Testis (tissue), 3 donors: ENCODE measurements around the gene MGAT5. TPM values are rescaled to one million over a fixed set of nuclear protein-coding genes. Genes with fewer than 3 reads are reported as not detected.

Source experiments
- DNase-seq: peaks from one replicate; pipeline ENCODE4 v3.0.0-alpha.2; 2019
- H3K27ac ChIP-seq, 2 donors: fragments of 200-600 bp; sonication (generic); one replicate each; pipeline ENCODE4 v1.5.1; 2019
- H3K27me3 ChIP-seq: fragments of 200-600 bp; sonication (generic); one replicate; pipeline ENCODE4 v1.5.1; 2019
- H3K36me3 ChIP-seq: fragments of 200-600 bp; sonication (generic); one replicate; pipeline ENCODE4 v1.5.1; 2017; ENCODE audit warnings: low read depth; ENCODE audit errors: missing control alignments
- H3K4me1 ChIP-seq: fragments of 200-600 bp; sonication (generic); one replicate; pipeline ENCODE4 v1.5.1; 2019
- H3K4me3 ChIP-seq, 2 donors: fragments of 200-600 bp; sonication (generic); one replicate each; pipeline ENCODE4 v1.5.1; 2017 to 2019
- H3K9me3 ChIP-seq: fragments of 200-600 bp; sonication (generic); one replicate; pipeline ENCODE4 v1.5.1; 2017
- CTCF ChIP-seq, 3 experiments: fragments of 450-650 bp in 2 of 3; fragments of 200-600 bp in 1 of 3; sonication (generic) in 1 of 3; IDR thresholded peaks; one replicate each; pipeline ENCODE4 v1.5.1; 2016 to 2019; ENCODE audit warnings: antibody characterized with exemption in 3 of 3, mild to moderate bottlenecking in 2 of 3, moderate library complexity in 1 of 3
- POLR2A ChIP-seq: fragments of 450-650 bp; IDR thresholded peaks from one replicate; pipeline ENCODE4 v1.6.1; 2017; ENCODE audit warnings: antibody characterized with exemption, mild to moderate bottlenecking, moderate library complexity
- WGBS, 2 donors: methylation state at CpG; one replicate each; pipeline ENCODE4 v1.1.5; 2018; 5-methylcytosine and 5-hydroxymethylcytosine counted together
- intact Hi-C: fragments of 100-400 bp; cut with DNase I; formaldehyde crosslinking; loops from one replicate; pipeline ENCODE4 v1.15.1; 2023; ENCODE audit warnings: low total_unique reads
- polyA plus RNA-seq: library from polyadenylated mRNA; stranded (reverse); fragments of 350-450 nt; fragmentation: Illumina TruSeq; extraction: RNeasy Lipid Tissue Mini Kit (QIAGEN cat#74804); gene quantifications from one replicate; pipeline ENCODE4 v1.2.3, GENCODE V29; 2014; ENCODE audit warnings: low read depth, low replicate concordance; ENCODE audit not compliant: insufficient read depth
- total RNA-seq, 2 donors: library from RNA; depleted of rRNA; stranded (reverse); fragments of >200 nt; gene quantifications; one replicate each; pipeline ENCODE4 v1.2.3, GENCODE V29; 2016

MGAT5 gene
- total and polyA plus RNA-seq, 3 donors from 2014 or later: 31.6 to 73.8 (median 64.5) TPM

DNA sequence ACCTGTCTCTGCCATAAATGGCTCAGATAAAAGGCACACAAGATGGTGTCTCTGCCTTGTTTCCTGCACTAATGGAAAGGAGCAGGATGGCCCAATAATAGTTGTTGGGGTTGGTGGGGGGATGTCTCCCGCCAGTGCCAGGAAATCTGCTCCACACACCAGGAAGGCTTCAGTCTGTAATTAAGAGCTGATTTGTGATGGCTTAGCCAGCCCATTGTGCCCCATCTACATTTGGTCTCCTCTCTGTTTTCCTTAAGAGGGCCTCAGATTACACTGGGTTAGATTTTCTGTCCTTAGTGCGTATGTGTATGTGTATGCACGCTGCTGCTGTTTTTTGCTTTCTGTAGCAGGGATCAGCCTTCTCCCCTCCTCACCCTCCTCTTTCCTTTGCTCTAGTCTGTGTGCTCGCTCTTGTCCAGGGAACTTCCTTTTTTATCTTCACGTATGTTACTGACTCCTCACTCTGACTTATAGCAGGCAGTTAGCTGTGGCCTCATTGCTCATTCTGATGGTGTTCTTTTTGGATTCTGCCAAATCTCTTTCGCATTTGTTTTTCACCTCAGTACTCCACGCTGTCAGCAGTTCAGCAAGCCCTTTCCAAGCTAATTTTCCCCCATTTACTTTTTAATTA is 33.4 kb upstream of the MGAT5 start:
- H3K4me1 ChIP-seq: peaks cover 6% of the 10 kb centered on the region
- H3K4me3 ChIP-seq: no peak overlapping the region
- intact Hi-C loops: no loop called here
- no peaks in the 10 kb centered on the region for H3K9me3 ChIP-seq
- TF ChIP-seq POLR2A: no peak
- TF ChIP-seq CTCF (IDR thresholded peaks at IDR 0.05): no peak
- no peak for DNase-seq
- H3K27ac ChIP-seq: no peak overlapping the region
- H3K27me3 ChIP-seq: no peaks in the 10 kb centered on the region
- 59 to 74% methylated on average over 7 of the region's 7 CpGs for WGBS, 2 donors
- no peaks in the 10 kb centered on the region for H3K36me3 ChIP-seq

DNA sequence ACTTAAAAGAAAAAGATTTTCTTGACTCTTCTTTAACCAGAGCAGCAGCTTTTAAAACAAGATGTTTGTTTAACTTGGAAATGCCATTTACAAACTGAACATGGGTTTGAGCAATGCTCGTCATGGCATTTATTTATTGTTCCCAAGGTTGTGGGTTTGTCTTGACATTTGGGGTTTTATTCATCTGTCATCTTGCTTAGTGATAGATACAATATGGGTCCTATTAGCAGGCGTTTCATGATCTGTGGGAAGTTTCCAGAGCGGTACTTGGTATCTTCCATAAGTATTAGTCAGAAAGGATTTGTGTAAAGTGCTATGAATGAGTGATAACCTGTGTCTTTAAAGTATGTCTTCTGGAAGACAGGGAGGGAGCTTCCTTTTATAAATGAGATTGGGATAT is 29.9 kb upstream of the MGAT5 start:
- Histone ChIP-seq H3K36me3 (no peaks in the 10 kb centered on the region), H3K27me3 (no peaks in the 10 kb centered on the region), H3K27ac (no peak overlapping the region), H3K4me3 (no peak overlapping the region), H3K9me3 (no peaks in the 10 kb centered on the region), H3K4me1 (peaks cover 6% of the 10 kb centered on the region)
- intact Hi-C loops: no loop called here
- no peak for DNase-seq
- no peak for TF ChIP-seq CTCF (IDR thresholded peaks at IDR 0.05)
- TF ChIP-seq POLR2A: no peak
- WGBS, 2 donors: 94% methylated on average over 3 of the region's 3 CpGs

GRCh38 chr2:134225173-134225572 is 28.7 kb upstream of the MGAT5 start:
- TF ChIP-seq POLR2A: no peak
- TF ChIP-seq CTCF (IDR thresholded peaks at IDR 0.05): no peak
- no peaks in the 10 kb centered on the region for H3K9me3 ChIP-seq
- no peaks in the 10 kb centered on the region for H3K4me1 ChIP-seq
- intact Hi-C loops: no loop called here
- no peak overlapping the region for H3K4me3 ChIP-seq
- WGBS, 2 donors: 87 to 89% methylated on average over 2 of the region's 2 CpGs
- no peaks in the 10 kb centered on the region for H3K36me3 ChIP-seq
- no peak overlapping the region for H3K27ac ChIP-seq
- no peak for DNase-seq
- no peaks in the 10 kb centered on the region for H3K27me3 ChIP-seq

DNA sequence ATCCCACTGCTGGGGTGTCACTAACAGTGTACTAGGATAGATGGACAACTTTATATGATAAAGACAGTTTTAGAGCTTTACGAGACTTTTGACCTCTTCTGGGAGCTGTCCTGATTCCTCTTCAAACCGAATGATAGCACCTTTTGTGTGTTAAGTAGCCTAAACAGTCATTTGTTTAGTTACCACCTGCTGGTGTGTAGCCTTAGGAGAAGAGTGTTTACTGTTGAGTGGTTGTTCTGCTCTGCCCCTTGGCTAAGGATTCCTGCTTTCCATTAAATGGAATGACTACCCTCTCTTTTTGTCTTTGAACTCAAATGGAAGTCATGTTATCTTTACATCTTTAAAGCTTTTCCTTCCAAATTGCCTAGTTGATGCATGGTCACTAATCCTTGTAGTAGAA is 28.0 kb upstream of the MGAT5 start:
- WGBS, 2 donors: 81 to 91% methylated on average over 2 of the region's 2 CpGs
- TF ChIP-seq CTCF (IDR thresholded peaks at IDR 0.05) (no peak), POLR2A (no peak)

GRCh38 chr2:134226601-134227000 is 27.3 kb upstream of the MGAT5 start:
- intact Hi-C loops: no loop called here
- WGBS, 2 donors: 70 to 72% methylated on average over 4 of the region's 4 CpGs
- Histone ChIP-seq H3K27me3 (no peaks in the 10 kb centered on the region), H3K4me1 (no peaks in the 10 kb centered on the region), H3K4me3 (no peak overlapping the region), H3K36me3 (no peaks in the 10 kb centered on the region), H3K9me3 (no peaks in the 10 kb centered on the region), H3K27ac (no peak overlapping the region)
- TF ChIP-seq POLR2A (no peak), CTCF (IDR thresholded peaks at IDR 0.05) (no peak)
- no peak for DNase-seq

More for the DNA sequence above, 28.0 kb upstream of the MGAT5 start:
- intact Hi-C loops: no loop called here
- H3K27me3 ChIP-seq: no peaks in the 10 kb centered on the region
- H3K36me3 ChIP-seq: no peaks in the 10 kb centered on the region
- no peak overlapping the region for H3K4me3 ChIP-seq
- no peaks in the 10 kb centered on the region for H3K4me1 ChIP-seq
- no peaks in the 10 kb centered on the region for H3K9me3 ChIP-seq
- DNase-seq: no peak
- no peak overlapping the region for H3K27ac ChIP-seq
